Stimulated activated CD4-positive, alpha-beta T cell treated with anti-CD3 and anti-CD28 coated beads, Interleukin-2, amount 100 ng/mL, for 24 hours (primary cell): ENCODE data around the gene CTAGE1.
"Not testable (repeated sequence)": the region's sequence is repeated elsewhere in the genome, so short reads cannot be mapped to it uniquely, and the experiment has no call there.

Experiments used
- DNase-seq, 2 donors: peaks; one replicate each; pipeline ENCODE4 v3.0.0-alpha.2; 2020

CTAGE1 gene

GRCh38 chr18:22417496-22418188 lies at the start of gene CTAGE1:
CTAGE1 (minus strand) TSS chr18:22417915; CDS start chr18:22417811, 104 bp downstream.
- no peak for DNase-seq

GRCh38 chr18:22466608-22467395 lies 49.1 kb upstream of the CTAGE1 start:
- no peak for DNase-seq

- no peak for DNase-seq
These were observed 48.2 kb upstream of the CTAGE1 start for GRCh38 chr18:22465859-22466457.

- no peak for DNase-seq
These were observed 45.4 kb upstream of the CTAGE1 start for GRCh38 chr18:22463076-22463475.

GRCh38 chr18:22459491-22459890 lies 41.8 kb upstream of the CTAGE1 start:
- DNase-seq: no peak

- DNase-seq: no peak
These were observed 39.8 kb upstream of the CTAGE1 start for GRCh38 chr18:22457524-22457923.

- no peak for DNase-seq
These were observed 38.8 kb upstream of the CTAGE1 start for GRCh38 chr18:22456547-22456946.

GRCh38 chr18:22456116-22456480 lies 38.4 kb upstream of the CTAGE1 start:
- DNase-seq: no peak

GRCh38 chr18:22455425-22456115 lies 37.9 kb upstream of the CTAGE1 start:
- DNase-seq: no peak

- no peak for DNase-seq
These were observed 35.6 kb upstream of the CTAGE1 start for GRCh38 chr18:22453315-22453714.

GRCh38 chr18:22452226-22452668 lies 34.5 kb upstream of the CTAGE1 start:
- no peak for DNase-seq

GRCh38 chr18:22451796-22452195 lies 34.1 kb upstream of the CTAGE1 start:
- no peak for DNase-seq

- DNase-seq: not testable (repeated sequence)
These were observed 33.1 kb upstream of the CTAGE1 start for GRCh38 chr18:22450766-22451165.

- DNase-seq: not testable (repeated sequence)
These were observed 32.6 kb upstream of the CTAGE1 start for GRCh38 chr18:22450318-22450717.

- DNase-seq: not testable (repeated sequence)
These were observed 32.0 kb upstream of the CTAGE1 start for GRCh38 chr18:22449753-22450152.

- DNase-seq: no peak
These were observed 30.5 kb upstream of the CTAGE1 start for GRCh38 chr18:22448238-22448637.

- no peak for DNase-seq
These were observed 30.1 kb upstream of the CTAGE1 start for GRCh38 chr18:22447792-22448191.

GRCh38 chr18:22446911-22447310 lies 29.2 kb upstream of the CTAGE1 start:
- DNase-seq: no peak

GRCh38 chr18:22446325-22446724 lies 28.6 kb upstream of the CTAGE1 start:
- no peak for DNase-seq

- no peak for DNase-seq
These were observed 23.9 kb upstream of the CTAGE1 start for GRCh38 chr18:22441638-22442037.

- DNase-seq: no peak
These were observed 21.7 kb upstream of the CTAGE1 start for GRCh38 chr18:22439447-22439846.

GRCh38 chr18:22436136-22436535 lies 18.4 kb upstream of the CTAGE1 start:
- no peak for DNase-seq

- DNase-seq: no peak
These were observed 17.4 kb upstream of the CTAGE1 start for GRCh38 chr18:22434973-22435608.
